Calu3 (cell line): ENCODE measurements around the gene MUC2. TPM values are rescaled to one million over a fixed set of nuclear protein-coding genes. Genes with fewer than 3 reads are reported as not detected.
"Not testable (repeated sequence)": the region's sequence is repeated elsewhere in the genome, so short reads cannot be mapped to it uniquely, and the experiment has no call there.

Experiments used
- BruUV-seq: library from RNA; stranded (reverse); fragments of 400-500 nt; replicated peaks from 2 replicates; lab custom pipeline; 2021; lab: Mats Ljungman, UMichigan
- CTCF ChIA-PET: fragments of 300-600 bp; sonication (Branson Sonifier 250); formaldehyde crosslinking; loops from one replicate; lab custom pipeline; 2022; ENCODE audit warnings: antibody characterized with exemption; lab: Charles Lee
- DNase-seq: peaks from one replicate; pipeline ENCODE4 v3.0.0; 2022
- H3K27ac Mint-ChIP-seq: one replicate; pipeline ENCODE4 v1.8.0; 2022; ENCODE audit warnings: mixed read lengths; ENCODE audit not compliant: unreplicated experiment
- H3K27me3 Mint-ChIP-seq: one replicate; pipeline ENCODE4 v1.8.0; 2022; ENCODE audit warnings: mixed read lengths; ENCODE audit not compliant: unreplicated experiment
- H3K36me3 Mint-ChIP-seq: one replicate; pipeline ENCODE4 v1.8.0; 2022; ENCODE audit warnings: mild to moderate bottlenecking, moderate library complexity, mixed read lengths; ENCODE audit not compliant: insufficient read depth, unreplicated experiment
- H3K4me1 Mint-ChIP-seq: one replicate; pipeline ENCODE4 v1.8.0; 2022; ENCODE audit warnings: mild to moderate bottlenecking, low read depth, mixed read lengths; ENCODE audit not compliant: unreplicated experiment
- H3K4me3 Mint-ChIP-seq: one replicate; pipeline ENCODE4 v1.8.0; 2022; ENCODE audit warnings: mild to moderate bottlenecking, low read depth, moderate library complexity, mixed read lengths; ENCODE audit not compliant: unreplicated experiment
- H3K9me3 Mint-ChIP-seq: one replicate; pipeline ENCODE4 v1.8.0; 2022; ENCODE audit warnings: low read depth, mixed read lengths; ENCODE audit not compliant: unreplicated experiment
- intact Hi-C: fragments of 100-400 bp; cut with micrococcal nuclease; formaldehyde crosslinking; loops from one replicate; pipeline ENCODE4 v1.10.0; 2022; ENCODE audit not compliant: unreplicated experiment
- total RNA-seq: library from RNA; stranded (reverse); gene quantifications from 2 replicates; pipeline ENCODE4 v1.2.3, GENCODE V29; 2022
- TF ChIP-seq, protein P1 (sequence below): fragments of 200-600 bp; IDR thresholded peaks from one replicate; pipeline ENCODE4 v1.8.0; 2022; ENCODE audit warnings: antibody characterized with exemption; ENCODE audit not compliant: unreplicated experiment

MUC2 gene
- total RNA-seq, 1 experiment from 2014 or later = not detected

- TF ChIP-seq, protein P1, sequence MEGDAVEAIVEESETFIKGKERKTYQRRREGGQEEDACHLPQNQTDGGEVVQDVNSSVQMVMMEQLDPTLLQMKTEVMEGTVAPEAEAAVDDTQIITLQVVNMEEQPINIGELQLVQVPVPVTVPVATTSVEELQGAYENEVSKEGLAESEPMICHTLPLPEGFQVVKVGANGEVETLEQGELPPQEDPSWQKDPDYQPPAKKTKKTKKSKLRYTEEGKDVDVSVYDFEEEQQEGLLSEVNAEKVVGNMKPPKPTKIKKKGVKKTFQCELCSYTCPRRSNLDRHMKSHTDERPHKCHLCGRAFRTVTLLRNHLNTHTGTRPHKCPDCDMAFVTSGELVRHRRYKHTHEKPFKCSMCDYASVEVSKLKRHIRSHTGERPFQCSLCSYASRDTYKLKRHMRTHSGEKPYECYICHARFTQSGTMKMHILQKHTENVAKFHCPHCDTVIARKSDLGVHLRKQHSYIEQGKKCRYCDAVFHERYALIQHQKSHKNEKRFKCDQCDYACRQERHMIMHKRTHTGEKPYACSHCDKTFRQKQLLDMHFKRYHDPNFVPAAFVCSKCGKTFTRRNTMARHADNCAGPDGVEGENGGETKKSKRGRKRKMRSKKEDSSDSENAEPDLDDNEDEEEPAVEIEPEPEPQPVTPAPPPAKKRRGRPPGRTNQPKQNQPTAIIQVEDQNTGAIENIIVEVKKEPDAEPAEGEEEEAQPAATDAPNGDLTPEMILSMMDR = no peak
- CTCF ChIA-PET = no interaction called here
- Mint-ChIP-seq H3K4me1 (peaks cover 10% of the 10 kb centered on the region), H3K27me3 (peaks cover 13% of the 10 kb centered on the region), H3K36me3 (no peaks in the 10 kb centered on the region), H3K27ac (no peak overlapping the region), H3K9me3 (no peaks in the 10 kb centered on the region), H3K4me3 (no peak overlapping the region)
- intact Hi-C loops = loop anchor here (10.0 kb wide), 1 partner anchor 92 kb away; no protein-coding TSS in a partner anchor
- no peak for DNase-seq
- BruUV-seq = no TSS peak
Measured at GRCh38 chr11:1112351-1113191, 37.9 kb downstream of the MUC2 start.

- H3K4me1 Mint-ChIP-seq = peaks cover 10% of the 10 kb centered on the region
- no TSS peak for BruUV-seq
- intact Hi-C loops = loop anchor here (1.0 to 10.0 kb wide), 2 partner anchors 91 to 120 kb away; no protein-coding TSS in a partner anchor
- H3K27me3 Mint-ChIP-seq = peaks cover 3% of the 10 kb centered on the region
- H3K4me3 Mint-ChIP-seq = no peak overlapping the region
- CTCF ChIA-PET = no interaction called here
- TF ChIP-seq, protein P1 = no peak
- H3K27ac Mint-ChIP-seq = no peak overlapping the region
- no peaks in the 10 kb centered on the region for H3K36me3 Mint-ChIP-seq
- no peaks in the 10 kb centered on the region for H3K9me3 Mint-ChIP-seq
- no peak for DNase-seq
Measured at GRCh38 chr11:1113405-1114201, 38.9 kb downstream of the MUC2 start.

DNA sequence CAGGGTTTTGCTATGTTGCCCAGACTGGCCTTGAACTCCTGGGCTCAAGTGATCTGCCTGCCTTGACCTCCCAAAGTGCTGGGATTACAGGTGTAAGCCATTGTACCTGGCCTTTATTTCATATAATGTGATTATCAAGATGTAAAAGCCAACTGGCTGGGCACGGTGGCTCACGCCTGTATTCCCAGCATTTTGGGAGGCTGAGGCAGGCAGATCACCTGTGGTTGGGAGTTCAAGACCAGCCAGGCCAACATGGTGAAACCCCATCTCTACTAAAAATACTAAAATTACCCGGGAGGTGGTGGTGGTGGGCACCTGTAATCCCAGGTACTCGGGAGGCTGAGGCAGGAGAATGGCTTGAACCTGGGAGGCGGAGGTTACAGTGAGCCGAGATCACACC lies 40.6 kb downstream of the MUC2 start:
- H3K36me3 Mint-ChIP-seq, H3K27me3 Mint-ChIP-seq, DNase-seq, H3K9me3 Mint-ChIP-seq, H3K4me3 Mint-ChIP-seq, H3K4me1 Mint-ChIP-seq, H3K27ac Mint-ChIP-seq, CTCF ChIA-PET, BruUV-seq: not testable (repeated sequence)
- intact Hi-C loops = loop anchor here (10.0 kb wide), 1 partner anchor 90 kb away; no protein-coding TSS in a partner anchor

- no peak overlapping the region for H3K27ac Mint-ChIP-seq
- no peak overlapping the region for H3K4me3 Mint-ChIP-seq
- no TSS peak for BruUV-seq
- CTCF ChIA-PET = no interaction called here
- no peaks in the 10 kb centered on the region for H3K36me3 Mint-ChIP-seq
- TF ChIP-seq, protein P1 = no peak
- H3K27me3 Mint-ChIP-seq = no peaks in the 10 kb centered on the region
- intact Hi-C loops = loop anchor here (10.0 kb wide), 1 partner anchor 89 kb away; no protein-coding TSS in a partner anchor
- peaks cover 10% of the 10 kb centered on the region for H3K4me1 Mint-ChIP-seq
- H3K9me3 Mint-ChIP-seq = no peaks in the 10 kb centered on the region
- no peak for DNase-seq
Measured at GRCh38 chr11:1116104-1116503, 41.4 kb downstream of the MUC2 start.
